ENCODE measurements around the gene CEP41.

- TF ChIP-seq CTCF (IDR thresholded peaks at IDR 0.05; ENCODE audit: poor library complexity), result no peak
- TF ChIP-seq EZH2phosphoT487 (IDR thresholded peaks at IDR 0.05; ENCODE audit: low read depth, severe bottlenecking, unreplicated experiment), result no peak
Measured at GRCh38 chr7:130384371-130384801, 56.4 kb downstream of the CEP41 start.

Measured in hepatocyte (in vitro differentiated cells).